ENCODE results near the gene HSD3B7.

HSD3B7 gene

GRCh38 chr16:30998852-30999761 lies 14.1 kb downstream of the HSD3B7 start:
- no peak for TF ChIP-seq CTCF (IDR thresholded peaks at IDR 0.05; ENCODE audit: low read depth, low read length)
- no peaks in the 10 kb centered on the region for H3K9me3 ChIP-seq (ENCODE audit: severe bottlenecking)
- H3K27me3 ChIP-seq (ENCODE audit: insufficient read depth, low read depth, severe bottlenecking), result no peaks in the 10 kb centered on the region
- H3K27ac ChIP-seq, result no peak overlapping the region
- no peak for DNase-seq
- peaks cover 4% of the 10 kb centered on the region for H3K36me3 ChIP-seq
- no peak overlapping the region for H3K4me3 ChIP-seq (ENCODE audit: low read depth, low read length)

- Histone ChIP-seq H3K4me3 (ENCODE audit: low read depth, low read length) (no peak overlapping the region), H3K27me3 (ENCODE audit: insufficient read depth, low read depth, severe bottlenecking) (no peaks in the 10 kb centered on the region), H3K27ac (no peak overlapping the region), H3K9me3 (ENCODE audit: severe bottlenecking) (no peaks in the 10 kb centered on the region), H3K36me3 (peaks cover 4% of the 10 kb centered on the region; the same call in 1 of the 2 replicates)
- TF ChIP-seq CTCF (IDR thresholded peaks at IDR 0.05; ENCODE audit: low read depth, low read length), result no peak
- no peak for DNase-seq
Observed at GRCh38 chr16:31000671-31001382, 15.8 kb downstream of the HSD3B7 start.

GRCh38 chr16:31001507-31002249 lies 16.7 kb downstream of the HSD3B7 start:
- Histone ChIP-seq H3K9me3 (ENCODE audit: severe bottlenecking) (no peaks in the 10 kb centered on the region), H3K27ac (peak overlapping the region; percentile 87), H3K36me3 (peaks cover 4% of the 10 kb centered on the region; the same call in 1 of the 2 replicates), H3K27me3 (ENCODE audit: insufficient read depth, low read depth, severe bottlenecking) (no peaks in the 10 kb centered on the region), H3K4me3 (ENCODE audit: low read depth, low read length) (no peak overlapping the region)
- DNase-seq, result no peak
- no peak for TF ChIP-seq CTCF (IDR thresholded peaks at IDR 0.05; ENCODE audit: low read depth, low read length)

GRCh38 chr16:31002250-31002700 lies 17.3 kb downstream of the HSD3B7 start:
- Histone ChIP-seq H3K9me3 (ENCODE audit: severe bottlenecking) (no peaks in the 10 kb centered on the region), H3K27me3 (ENCODE audit: insufficient read depth, low read depth, severe bottlenecking) (no peaks in the 10 kb centered on the region), H3K36me3 (peaks cover 4% of the 10 kb centered on the region; the same call in 1 of the 2 replicates), H3K27ac (peak overlapping the region; percentile 87), H3K4me3 (ENCODE audit: low read depth, low read length) (no peak overlapping the region)
- no peak for TF ChIP-seq CTCF (IDR thresholded peaks at IDR 0.05; ENCODE audit: low read depth, low read length)
- no peak for DNase-seq

GRCh38 chr16:31002862-31003341 lies 17.9 kb downstream of the HSD3B7 start:
- DNase-seq, result peak; percentile 67

More at GRCh38 chr16:31002862-31003341, 17.9 kb downstream of the HSD3B7 start:
- peak overlapping the region; percentile 87 for H3K27ac ChIP-seq
- no peak for TF ChIP-seq CTCF (IDR thresholded peaks at IDR 0.05; ENCODE audit: low read depth, low read length)
- H3K9me3 ChIP-seq (ENCODE audit: severe bottlenecking), result no peaks in the 10 kb centered on the region
- H3K4me3 ChIP-seq (ENCODE audit: low read depth, low read length), result no peak overlapping the region
- peaks cover 4% of the 10 kb centered on the region; the same call in 1 of the 2 replicates for H3K36me3 ChIP-seq
- H3K27me3 ChIP-seq (ENCODE audit: insufficient read depth, low read depth, severe bottlenecking), result no peaks in the 10 kb centered on the region
